ENCODE data around the gene SHB.
"Not testable (repeated sequence)": the region's sequence is repeated elsewhere in the genome, so short reads cannot be mapped to it uniquely, and the experiment has no call there.

SHB gene

DNA sequence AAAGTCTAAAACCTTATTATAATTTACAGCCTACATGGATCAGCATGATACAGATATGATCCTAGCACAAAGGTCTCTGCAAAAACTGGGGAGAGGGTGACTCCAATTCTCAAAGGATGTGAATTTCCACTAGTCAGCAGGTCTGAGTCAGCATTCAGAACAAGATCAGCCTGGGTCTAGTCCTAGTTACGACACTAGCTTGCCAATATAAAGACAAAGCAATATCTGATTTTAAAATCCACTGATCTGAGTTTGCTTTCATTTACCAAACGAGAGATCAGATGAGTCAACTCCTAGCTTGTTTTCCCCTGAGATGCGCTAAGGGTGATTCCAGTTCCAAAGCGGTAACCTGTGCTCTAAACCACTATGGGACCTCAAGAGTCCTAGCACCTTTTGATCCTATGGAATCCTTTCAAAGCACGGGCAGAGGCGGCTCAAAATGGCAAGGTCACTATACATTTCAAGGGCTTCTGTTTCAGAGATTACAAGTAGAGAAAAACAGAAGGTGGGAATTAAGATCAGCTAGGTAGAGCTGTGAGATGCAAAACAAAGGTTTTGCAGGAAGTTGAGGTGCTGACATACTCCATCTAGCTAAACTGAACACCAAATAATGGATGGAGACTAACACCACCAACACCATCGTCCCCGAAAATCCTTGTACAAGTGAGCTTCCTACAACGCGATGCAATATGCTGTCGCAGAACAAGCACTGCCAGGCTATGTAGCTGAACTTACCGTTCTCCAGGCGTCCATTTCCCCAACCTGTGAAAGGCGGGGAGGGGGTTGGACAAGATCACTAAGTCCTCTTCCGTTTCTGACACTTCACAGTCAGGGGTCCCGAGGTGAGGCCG, 166.0 kb downstream of the SHB start:
- no peak for DNase-seq (ENCODE audit: low read depth)

DNA sequence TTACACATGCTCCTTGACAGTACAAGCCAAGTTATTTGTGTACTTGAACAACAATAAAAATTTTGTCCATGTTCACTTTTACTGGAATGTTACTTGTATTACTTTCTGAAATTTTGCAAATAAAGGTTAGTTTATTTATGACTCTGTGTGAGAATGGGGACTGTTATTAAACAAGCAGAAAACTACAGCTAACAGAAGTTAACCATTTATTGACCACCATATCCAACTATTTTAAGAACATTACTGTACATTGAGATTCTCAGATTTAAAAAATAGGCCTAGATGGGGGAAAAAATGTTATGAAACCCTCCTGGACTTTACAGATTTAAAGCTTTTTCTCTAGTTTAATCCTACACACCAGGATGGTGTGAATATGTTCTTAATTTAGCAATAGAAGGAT, 166.9 kb downstream of the SHB start:
- DNase-seq (ENCODE audit: low read depth) = no peak

DNA sequence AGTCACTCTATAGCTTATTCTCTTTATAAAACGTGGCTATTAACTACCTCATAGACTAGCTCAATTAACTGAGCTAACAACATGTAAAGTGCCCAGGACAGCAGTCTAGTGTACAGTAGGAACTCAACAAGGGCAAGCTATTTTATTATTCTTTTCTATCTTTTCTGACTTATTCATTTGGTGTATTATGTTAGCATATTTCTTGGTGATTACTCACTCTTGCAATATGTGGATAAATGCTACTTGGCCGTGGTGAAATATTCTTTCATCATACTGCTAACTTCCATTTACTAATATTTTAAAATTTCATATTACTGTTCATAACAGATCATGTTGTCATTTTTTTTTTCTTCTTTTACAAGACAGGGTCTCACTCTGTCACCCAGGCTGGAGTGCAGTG, 170.0 kb downstream of the SHB start:
- DNase-seq (ENCODE audit: low read depth) = peak; percentile 40

DNA sequence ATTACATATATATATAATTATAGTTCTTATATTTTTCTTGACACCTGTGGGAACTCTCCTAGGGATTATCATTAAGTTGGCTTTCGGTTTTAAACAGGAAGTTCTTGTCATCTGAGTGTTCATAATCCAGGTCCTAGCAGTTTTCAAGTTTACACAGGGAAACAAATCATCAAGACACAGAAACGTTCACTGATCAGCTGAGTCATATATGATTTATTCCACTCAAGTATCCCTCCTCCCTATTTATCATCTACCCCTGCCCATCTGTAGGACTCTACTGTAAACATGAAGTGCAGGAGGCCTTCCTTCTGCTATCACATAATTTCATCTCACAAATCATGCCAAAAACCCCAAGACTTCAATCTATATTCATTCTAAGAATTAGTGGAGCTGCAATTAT, 171.4 kb downstream of the SHB start:
- no peak for DNase-seq (ENCODE audit: low read depth)

DNA sequence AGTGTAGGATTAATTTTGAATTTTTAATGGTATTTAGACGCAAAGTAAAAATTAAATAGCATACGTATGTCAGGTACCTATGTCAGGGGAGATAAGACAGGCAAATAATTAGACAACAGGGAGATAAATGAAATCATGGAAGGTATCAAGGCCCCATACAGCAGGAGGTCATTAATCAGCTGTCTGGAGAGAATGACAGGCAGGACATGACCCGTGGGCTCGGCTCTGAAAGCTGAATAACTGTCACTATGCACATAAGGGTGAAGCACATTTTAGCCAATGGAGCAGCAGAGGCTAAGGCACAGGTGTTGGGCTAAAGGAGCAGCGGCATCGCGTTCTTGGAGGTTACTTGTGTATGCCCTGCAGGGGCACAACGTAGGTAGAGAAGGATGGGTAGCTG, 177.0 kb downstream of the SHB start:
- no peak for DNase-seq (ENCODE audit: low read depth)

DNA sequence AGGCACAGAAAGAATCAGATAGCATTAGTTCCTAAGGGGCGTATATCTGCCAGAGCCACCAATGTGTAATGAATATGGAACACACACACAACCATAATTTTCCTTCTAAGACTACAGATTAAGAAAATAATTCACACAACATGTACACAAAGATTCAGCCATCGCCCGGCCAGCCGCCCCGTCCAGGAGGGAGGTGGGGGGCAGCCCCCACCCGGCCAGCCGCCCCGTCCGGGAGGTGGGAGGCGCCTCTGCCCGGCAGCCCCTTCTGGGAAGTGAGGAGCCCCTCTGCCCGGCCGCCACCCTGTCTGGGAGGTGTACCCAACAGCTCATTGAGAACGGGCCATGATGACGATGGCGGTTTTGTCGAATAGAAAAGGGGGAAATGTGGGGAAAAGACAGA, 178.0 kb downstream of the SHB start:
- not testable (repeated sequence) for DNase-seq (ENCODE audit: low read depth)

DNA sequence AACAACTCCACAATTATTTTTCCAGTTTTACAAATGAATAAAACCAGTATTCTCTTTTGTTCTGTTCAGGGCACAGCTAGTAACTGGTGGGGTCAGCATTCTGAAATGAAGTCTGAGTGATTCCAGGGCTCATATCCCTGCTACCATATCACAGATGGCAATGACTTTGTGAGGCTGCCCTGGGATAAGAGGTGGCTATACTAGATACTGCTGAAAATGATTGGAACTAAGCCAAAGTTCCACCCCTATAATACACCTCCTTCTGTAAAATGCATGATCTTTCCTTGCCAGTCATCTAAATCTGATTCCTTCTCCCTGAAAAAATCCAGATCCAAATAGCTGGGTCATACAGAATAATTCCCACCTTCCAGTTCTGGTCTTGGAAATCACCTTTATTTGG, 179.5 kb downstream of the SHB start:
- no peak for DNase-seq (ENCODE audit: low read depth)

DNA sequence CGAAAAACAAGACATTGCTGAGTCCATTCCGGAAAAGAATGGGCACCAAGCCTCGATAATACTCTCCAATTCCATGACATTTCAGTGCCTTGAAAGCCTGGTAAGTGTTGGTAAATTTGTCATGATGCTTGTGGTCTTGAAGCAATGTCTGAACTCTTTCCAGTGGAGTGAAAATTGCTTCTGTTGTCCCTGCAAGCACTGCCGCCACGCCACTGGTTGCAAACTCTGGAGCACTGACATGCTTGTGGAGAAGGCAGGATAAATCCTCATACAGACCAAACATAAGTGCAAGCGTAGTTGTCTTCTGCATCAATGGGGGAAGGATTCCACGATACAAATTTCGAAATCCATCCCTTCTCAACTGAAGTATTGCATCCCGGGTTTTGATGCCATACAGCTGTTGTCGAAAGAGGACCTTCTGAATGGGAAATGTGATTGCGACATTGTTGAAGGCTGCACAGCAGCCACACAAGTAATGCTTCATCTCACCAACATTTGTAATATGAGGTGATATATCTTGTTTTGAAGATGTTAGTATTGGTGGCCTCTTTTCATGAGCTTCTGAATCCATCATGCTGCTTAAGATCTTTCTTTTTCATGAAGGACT, 180.9 kb downstream of the SHB start:
- DNase-seq (ENCODE audit: low read depth) = not testable (repeated sequence)

DNA sequence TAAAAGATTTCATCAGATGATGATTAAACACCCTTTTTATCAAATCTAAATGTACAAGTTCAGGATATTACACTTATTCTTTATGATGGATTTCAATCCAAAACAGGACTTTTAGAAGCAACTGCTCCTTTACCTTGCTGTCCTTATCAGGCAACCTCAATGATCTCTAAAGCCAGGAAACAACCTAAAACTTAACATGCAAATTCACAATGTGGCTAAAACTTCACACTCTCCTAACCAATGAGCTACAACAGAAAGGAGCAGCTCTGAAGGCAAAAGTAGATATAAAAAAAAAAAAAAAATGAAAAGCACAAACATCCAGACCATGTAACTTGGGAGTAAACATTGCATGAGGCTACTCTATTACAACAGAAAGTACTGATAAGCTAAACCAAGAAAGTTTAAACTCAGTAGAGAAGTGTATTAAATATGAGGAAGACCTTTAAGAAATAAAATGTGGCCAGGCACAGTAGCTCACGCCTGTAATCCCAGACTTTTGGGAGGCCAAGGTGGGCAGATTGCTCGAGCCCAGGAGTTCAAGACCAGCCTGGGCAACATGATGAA, 188.0 kb downstream of the SHB start:
- DNase-seq (ENCODE audit: low read depth) = no peak

DNA sequence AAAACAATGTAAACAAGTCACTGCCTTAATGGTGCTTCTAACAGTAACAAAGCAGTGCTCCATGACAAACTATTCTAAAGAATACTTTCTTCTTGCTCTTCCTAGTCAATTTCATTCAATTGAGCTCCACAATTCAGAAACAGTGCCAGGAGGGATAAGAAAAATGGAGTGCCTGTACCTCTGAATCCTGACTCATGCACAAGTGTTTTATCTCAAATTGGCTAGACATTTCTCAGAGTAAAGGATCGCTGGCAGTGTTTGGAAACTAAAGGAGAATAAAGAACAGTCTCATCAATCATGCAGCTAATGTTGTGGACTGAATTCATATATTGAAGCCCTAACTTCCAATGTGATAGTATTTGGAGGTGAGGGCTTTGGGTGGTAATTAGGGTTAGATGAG, 192.7 kb downstream of the SHB start:
- DNase-seq (ENCODE audit: low read depth) = no peak

DNA sequence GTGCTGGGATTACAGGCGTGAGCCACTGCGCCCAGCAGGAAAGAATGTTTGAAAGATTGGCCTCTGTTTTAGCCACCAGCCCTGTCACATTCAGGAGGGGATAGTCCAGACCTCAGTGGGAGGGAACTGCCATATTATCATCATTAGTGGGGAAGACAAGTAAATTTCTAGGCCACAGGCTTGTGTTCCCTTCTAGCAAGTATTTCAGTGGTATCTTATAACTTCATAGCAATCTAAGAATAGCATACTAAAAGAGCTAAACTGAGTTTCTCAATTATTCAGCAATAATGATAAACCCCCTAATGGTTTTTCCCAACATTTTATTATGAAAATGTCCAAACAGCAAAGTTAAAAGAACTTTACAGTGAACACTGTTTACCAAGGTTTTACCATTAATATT, 195.1 kb downstream of the SHB start:
- DNase-seq (ENCODE audit: low read depth) = no peak

DNA sequence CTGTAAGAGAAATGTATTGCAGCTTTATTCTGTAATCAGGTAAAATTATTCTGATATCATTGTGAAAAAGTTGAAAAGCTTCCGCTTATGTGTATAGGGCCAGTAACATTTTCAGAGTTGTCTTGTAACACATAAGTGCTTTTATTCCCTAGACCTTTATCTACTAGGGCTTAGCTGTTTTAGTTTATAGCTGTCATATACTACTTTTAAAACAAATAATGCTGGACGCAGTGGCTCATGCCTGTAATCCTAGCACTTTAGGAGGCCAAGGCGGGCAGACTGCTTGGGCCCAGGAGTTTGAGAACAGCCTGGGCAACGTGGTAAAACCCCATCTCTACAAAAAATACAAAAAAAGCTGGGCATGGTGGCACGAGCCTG, 198.2 kb downstream of the SHB start:
- DNase-seq (ENCODE audit: low read depth) = no peak

DNA sequence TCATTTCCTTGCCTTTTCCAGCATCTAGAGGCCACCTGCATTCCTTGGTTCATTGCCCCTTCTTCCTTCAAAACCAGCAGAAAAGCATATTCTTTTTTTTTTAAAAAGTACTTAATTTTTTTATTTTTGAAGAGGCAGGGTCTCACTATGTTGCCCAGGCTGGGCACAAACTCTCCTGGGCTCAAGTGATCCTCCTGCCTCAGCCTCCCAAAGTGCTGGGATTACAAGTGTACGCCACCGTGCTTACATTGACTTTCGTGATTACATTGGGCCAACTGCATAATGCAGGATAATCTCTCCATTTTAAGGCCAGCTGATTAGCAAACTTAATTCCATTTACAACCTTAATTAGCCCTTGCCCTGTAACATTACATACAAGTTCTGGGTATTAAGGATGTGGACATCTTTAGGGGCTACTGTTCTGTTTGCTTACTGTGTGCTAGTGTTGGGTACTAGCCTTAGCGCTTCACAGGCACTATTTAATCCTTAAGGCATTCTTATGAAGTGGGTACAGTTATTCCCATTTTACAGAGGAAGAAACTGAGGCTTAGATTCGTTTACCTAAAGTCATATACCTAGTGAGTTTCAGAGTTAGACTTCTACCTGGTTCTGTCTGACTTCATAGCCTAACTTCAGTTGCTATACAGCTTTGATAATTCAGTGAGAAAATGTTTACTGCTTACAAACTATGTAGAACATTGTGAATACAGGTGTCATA, 198.8 kb downstream of the SHB start:
- no peak for DNase-seq (ENCODE audit: low read depth)

Data from fibroblast of the conjunctiva (primary cell).